Bronchus fibroblast of lung (primary cell): ENCODE results near the gene AKAP5. TPM values are rescaled to one million over a fixed set of nuclear protein-coding genes. Genes with fewer than 3 reads are reported as not detected.

ENCODE experiments used
- total RNA-seq: library from RNA; depleted of rRNA; stranded (reverse); fragments of >200 nt; gene quantifications from 2 replicates; pipeline ENCODE4 v1.2.3, GENCODE V29; 2015

AKAP5 gene, protein sequence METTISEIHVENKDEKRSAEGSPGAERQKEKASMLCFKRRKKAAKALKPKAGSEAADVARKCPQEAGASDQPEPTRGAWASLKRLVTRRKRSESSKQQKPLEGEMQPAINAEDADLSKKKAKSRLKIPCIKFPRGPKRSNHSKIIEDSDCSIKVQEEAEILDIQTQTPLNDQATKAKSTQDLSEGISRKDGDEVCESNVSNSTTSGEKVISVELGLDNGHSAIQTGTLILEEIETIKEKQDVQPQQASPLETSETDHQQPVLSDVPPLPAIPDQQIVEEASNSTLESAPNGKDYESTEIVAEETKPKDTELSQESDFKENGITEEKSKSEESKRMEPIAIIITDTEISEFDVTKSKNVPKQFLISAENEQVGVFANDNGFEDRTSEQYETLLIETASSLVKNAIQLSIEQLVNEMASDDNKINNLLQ
- total RNA-seq: 0.15 and 0.17 TPM in 2 replicates

DNA sequence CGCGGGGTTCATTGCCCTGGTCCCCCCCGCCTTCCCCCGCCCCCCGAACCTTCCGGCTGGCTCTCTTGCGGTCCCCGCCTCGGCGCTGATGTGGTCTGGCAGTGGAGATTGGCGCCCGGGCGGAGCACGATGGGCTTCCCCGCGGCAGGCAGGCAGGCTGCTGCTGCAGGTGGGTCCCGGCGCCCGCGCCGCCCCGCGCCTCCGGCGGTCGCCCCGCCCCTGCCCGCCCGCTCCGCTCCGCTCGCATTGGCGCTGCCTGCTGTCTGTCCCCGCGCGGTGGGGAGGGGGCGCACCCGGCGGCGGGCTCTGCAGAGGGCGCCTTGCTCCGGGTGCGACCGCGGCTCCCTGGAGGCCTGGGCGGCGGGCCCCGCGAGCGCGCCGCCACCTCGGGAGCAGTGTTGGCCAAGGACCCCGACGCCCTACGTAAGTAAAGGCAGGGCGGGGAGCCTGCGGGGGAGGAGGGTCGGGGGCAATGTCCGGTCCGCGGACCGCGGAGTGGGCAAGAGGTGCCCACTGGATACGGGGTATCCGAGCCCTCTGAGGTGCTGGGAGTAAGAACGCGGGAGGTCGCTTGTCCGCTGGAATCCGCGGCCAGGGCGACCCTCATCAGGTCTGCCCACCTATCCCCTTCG lies at the start of gene AKAP5:
Gene AKAP5, plus strand, starts transcription at position 309 of the 632 bp plus-strand sequence. CDS start 2,896 bp downstream, outside the sequence.

DNA sequence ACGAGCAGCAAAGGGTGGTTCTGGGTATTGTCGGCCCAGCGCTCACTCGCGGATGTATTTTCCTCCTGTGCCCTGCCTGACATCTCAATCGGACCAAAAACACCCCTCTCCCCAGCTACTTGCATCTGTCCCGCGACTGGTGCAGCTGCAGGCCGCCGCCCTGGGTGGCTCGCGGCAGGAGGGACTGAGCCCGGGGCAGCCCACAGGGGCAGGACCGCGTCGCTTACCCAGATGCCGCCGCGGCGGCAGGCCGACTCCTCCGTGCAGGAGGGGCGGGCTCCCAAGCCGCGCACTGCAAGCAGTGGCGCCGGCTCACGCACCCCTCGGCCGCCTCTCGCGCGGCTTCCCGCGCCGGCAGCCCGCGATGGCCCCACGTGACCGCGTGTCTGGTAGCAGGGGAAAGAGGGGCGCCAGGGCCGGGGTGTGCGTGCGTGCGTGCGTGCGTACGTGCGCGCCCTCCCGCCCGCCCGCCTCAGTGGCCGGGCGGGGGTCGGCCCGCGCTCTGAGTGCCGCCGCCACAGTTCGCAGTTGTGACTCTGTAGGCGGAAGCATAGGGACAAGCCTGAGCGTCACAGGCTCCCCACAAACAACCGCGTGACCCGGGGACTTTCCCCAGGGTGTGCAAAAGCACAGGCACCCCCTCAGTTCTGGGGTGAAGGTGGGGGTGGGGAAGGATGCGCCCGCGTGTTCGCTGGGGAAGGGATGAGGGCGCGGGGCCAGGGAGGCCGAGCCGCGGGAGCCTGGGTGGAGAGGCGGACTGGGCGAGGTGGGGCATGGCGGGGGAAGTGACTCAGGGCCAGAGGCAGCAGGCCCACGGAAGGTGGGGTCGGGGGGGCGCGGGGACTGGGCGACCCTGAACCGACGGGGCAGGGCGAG lies 38.4 kb downstream of the AKAP5 start, which contains the start of gene ZBTB25:
Gene ZBTB25, minus strand, starts transcription at position 405 of the 876 bp plus-strand sequence. CDS start 13,305 bp downstream, outside the sequence.

DNA sequence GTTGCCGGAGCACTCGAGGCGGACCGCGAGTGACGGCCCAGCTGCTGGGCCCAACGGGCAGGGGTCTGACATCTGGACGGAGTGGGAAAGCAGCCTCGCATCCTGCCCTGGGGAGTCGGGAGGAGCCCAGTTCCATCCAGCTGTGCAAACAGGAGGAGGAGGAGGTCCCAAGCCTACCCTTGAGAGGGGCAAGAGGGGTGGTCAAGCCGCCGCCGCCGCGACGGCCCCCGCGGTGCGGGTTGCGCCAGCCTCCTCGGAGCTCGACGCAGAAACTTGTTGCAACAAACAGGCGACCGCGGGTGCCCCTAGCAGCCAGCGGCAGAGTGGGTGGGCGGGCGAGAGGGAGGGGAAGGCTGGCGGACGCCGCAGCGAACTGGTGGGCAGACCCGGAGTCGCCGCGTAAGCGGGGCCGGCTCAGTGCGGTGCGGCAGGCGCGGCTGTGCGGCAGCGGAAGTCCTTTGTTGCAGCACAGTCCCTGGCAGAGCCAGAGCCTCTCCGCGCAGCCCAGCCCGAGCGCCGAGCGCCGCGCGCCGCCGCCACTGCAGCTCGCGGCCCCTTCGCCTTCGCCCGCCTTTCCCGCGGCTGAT lies 39.1 kb downstream of the AKAP5 start, which contains the start of gene ZBTB1:
Gene ZBTB1, plus strand, starts transcription at position 461 of the 587 bp plus-strand sequence. CDS start 16,735 bp downstream, outside the sequence.

Other genes starting within 250 kb of the AKAP5 start
- not detected in 2 replicates for gene ESR2, start 171.1 kb upstream of the AKAP5 start, total RNA-seq
- 76.3 and 84.0 TPM in 2 replicates for gene MTHFD1, start 77.1 kb upstream of the AKAP5 start, total RNA-seq
- gene ZBTB25, start 38.3 kb downstream of the AKAP5 start, total RNA-seq: 2.9 and 4.8 TPM in 2 replicates
- gene ZBTB1, start 39.3 kb downstream of the AKAP5 start, total RNA-seq: 14.4 and 18.7 TPM in 2 replicates
- gene HSPA2, start 75.2 kb downstream of the AKAP5 start, total RNA-seq: 10.1 and 10.9 TPM in 2 replicates
- gene PPP1R36, start 84.5 kb downstream of the AKAP5 start, total RNA-seq: 0.30 and 0.50 TPM in 2 replicates
- gene PLEKHG3, start 238.9 kb downstream of the AKAP5 start, total RNA-seq: 3.4 and 9.1 TPM in 2 replicates